Muscle layer of duodenum (tissue), 2 donors: ENCODE measurements around the gene LPP.

Source experiments
- H3K27ac ChIP-seq: one replicate; pipeline ENCODE4 v1.7.0; 2013; ENCODE audit warnings: mild to moderate bottlenecking, low read length
- H3K27me3 ChIP-seq: one replicate; pipeline ENCODE4 v1.7.0; 2013; ENCODE audit warnings: low read depth, mild to moderate bottlenecking, control low read depth, low read length
- H3K36me3 ChIP-seq, 2 donors: one replicate each; pipeline ENCODE4 v1.7.0; 2013; ENCODE audit warnings: low read length in 2 of 2, control low read depth in 1 of 2, mild to moderate bottlenecking in 1 of 2; ENCODE audit not compliant: insufficient read depth in 2 of 2, control insufficient read depth in 1 of 2
- H3K4me1 ChIP-seq, 2 donors: one replicate each; pipeline ENCODE4 v1.7.0; 2013; ENCODE audit warnings: low read length in 2 of 2, mild to moderate bottlenecking in 2 of 2, control low read depth in 1 of 2, moderate library complexity in 1 of 2; ENCODE audit not compliant: insufficient read depth in 2 of 2, control insufficient read depth in 1 of 2
- H3K4me3 ChIP-seq, 2 donors: one replicate each; pipeline ENCODE4 v1.7.0; 2013; ENCODE audit warnings: low read length in 2 of 2, low read depth in 1 of 2, mild to moderate bottlenecking in 1 of 2
- H3K9me3 ChIP-seq, 2 donors: one replicate each; pipeline ENCODE4 v1.7.0; 2013; ENCODE audit warnings: low read length in 2 of 2, control low read depth in 1 of 2, mild to moderate bottlenecking in 1 of 2; ENCODE audit not compliant: control insufficient read depth in 1 of 2
- donor health status: healthy.

The LPP gene

DNA sequence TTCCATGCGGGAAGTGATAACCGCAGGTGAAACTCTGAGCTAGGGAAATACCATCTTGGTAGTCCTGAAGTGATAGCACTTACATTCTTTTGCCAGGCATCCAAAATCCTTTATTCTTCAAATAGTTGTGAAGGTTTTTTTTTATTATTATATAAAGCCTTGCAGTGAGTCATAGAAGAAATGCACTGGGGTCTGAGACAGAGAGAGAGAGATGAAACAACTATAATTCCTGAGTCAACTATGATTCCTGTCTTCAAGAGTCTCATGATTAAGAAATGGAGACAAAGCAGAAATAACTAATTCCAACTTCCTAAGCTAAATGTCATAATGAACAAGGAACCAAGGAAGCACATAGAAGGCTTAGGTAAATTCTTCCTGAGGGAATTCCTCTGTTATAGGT, 495.6 kb downstream of the LPP start:
- Histone ChIP-seq H3K27ac (peak overlapping the region; percentile 16), H3K36me3 (no peaks in the 10 kb centered on the region), H3K27me3 (no peaks in the 10 kb centered on the region), H3K4me1 (peaks cover 0 to 13% of the 10 kb centered on the region in 2 donors), H3K4me3 (no peak overlapping the region), H3K9me3 (no peaks in the 10 kb centered on the region)

DNA sequence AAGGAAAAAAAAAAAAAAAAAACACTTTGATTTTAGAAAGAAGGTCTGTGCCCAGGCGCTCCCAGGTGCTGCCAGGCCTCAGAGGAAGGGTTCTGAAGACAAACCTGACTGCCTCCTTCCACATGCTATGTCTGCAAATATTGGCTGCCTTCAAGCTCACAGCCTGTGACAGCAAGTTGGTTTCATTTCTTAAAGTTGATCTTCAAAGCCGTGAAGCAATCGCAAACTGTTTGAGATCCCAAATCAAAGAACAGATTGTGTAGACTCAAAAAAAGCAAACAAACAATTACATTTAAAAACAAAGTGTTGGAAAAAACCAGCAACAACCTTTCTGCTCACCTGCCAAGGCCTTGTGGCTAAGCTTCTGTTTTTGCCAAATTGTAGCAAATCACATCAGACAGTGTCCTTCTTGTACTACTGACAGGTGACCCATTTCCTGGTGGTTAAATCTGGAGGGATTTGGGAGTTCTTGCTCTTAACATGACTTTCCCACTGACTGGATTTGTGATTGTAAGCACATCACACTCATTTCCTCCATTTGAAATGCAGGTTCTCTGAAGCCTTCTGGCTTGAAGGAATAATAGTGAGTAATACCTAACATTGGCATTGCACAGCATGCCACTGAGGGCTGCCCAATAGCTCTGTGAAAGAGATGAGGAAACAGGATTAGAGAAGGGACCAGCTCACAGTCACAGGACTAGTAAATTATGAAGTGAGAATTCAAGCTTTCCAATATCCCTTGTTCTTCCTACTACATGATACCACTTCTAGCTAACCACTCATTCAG, 502.4 kb downstream of the LPP start:
- no peaks in the 10 kb centered on the region for H3K9me3 ChIP-seq
- no peak overlapping the region for H3K27ac ChIP-seq
- no peaks in the 10 kb centered on the region for H3K27me3 ChIP-seq
- H3K4me1 ChIP-seq: no peaks in the 10 kb centered on the region
- H3K36me3 ChIP-seq: no peaks in the 10 kb centered on the region
- H3K4me3 ChIP-seq: no peak overlapping the region

DNA sequence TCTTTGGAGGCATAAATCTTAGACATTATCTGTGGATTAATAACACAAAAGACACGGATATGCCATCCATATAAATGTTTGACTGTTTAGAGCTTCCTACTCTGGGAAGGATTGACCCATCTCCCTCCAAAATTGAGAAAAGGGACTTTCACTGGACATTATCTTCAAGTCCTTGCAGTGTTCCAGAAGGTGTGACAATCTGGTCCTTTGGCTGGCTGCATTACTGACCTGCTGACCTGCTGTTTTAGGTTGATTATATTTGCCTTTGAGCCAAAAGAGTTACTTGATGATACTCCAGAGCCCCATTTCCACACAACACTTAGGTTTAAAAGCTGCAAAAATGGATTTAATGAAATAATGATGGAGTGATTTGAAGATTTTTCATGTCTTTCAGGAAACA, 504.6 kb downstream of the LPP start:
- Histone ChIP-seq H3K9me3 (no peaks in the 10 kb centered on the region), H3K36me3 (no peaks in the 10 kb centered on the region), H3K27ac (no peak overlapping the region), H3K4me1 (peaks cover 0 to 12% of the 10 kb centered on the region in 2 donors), H3K27me3 (no peaks in the 10 kb centered on the region), H3K4me3 (no peak overlapping the region)

DNA sequence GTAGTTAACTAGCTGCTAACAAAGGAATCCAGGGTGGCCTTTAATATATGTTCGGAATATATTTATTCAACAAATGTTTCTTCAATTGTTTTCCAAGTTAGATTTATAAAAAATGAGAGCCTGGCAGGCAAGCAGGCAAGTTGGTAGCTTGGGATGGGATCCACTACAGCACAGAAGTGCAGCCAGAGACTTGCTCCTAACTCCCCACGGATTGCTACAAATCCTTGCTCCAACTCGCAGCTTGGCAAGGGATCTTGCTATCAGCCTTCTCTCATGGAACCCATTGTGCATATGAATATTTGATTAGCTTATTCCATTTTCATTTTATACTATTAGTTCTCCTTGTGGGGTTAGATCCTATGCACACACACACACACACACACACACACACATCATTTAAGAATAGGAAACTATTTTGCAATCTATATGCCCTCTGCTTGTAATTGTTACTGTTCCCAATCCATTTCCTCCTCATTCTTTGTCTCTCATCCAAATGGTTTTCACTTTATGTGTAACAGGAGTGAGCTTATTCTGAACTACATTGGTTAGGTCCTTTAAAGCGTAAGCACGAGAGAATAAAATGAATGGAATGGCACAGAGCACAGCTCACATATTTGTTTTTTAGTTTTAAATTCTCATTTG, 505.6 kb downstream of the LPP start:
- H3K4me1 ChIP-seq: peaks cover 0 to 12% of the 10 kb centered on the region in 2 donors
- no peak overlapping the region for H3K4me3 ChIP-seq
- no peaks in the 10 kb centered on the region for H3K36me3 ChIP-seq
- no peak overlapping the region for H3K27ac ChIP-seq
- H3K27me3 ChIP-seq: no peaks in the 10 kb centered on the region
- H3K9me3 ChIP-seq: no peaks in the 10 kb centered on the region

DNA sequence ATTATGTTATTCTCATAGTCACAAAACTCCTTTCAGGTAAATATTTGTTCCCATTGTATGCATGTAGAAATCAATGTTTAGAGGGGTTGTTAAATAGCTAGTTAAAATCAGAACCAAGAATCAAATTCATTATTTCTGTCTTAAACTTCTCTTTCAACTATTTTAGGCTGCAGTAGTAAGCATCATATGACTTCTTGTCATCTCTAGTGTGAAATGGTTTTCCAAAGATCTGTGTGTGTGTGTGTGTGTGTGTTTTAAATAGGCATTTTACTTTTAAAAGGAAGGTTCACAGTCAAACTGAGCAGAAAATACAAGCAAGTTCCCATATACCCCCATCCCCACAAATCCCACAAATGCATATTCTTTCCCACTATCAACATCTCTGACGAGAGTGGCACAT, 506.5 kb downstream of the LPP start:
- H3K27ac ChIP-seq: no peak overlapping the region
- H3K36me3 ChIP-seq: no peaks in the 10 kb centered on the region
- no peaks in the 10 kb centered on the region for H3K9me3 ChIP-seq
- no peak overlapping the region for H3K4me3 ChIP-seq
- H3K27me3 ChIP-seq: no peaks in the 10 kb centered on the region
- peaks cover 0 to 12% of the 10 kb centered on the region in 2 donors for H3K4me1 ChIP-seq

DNA sequence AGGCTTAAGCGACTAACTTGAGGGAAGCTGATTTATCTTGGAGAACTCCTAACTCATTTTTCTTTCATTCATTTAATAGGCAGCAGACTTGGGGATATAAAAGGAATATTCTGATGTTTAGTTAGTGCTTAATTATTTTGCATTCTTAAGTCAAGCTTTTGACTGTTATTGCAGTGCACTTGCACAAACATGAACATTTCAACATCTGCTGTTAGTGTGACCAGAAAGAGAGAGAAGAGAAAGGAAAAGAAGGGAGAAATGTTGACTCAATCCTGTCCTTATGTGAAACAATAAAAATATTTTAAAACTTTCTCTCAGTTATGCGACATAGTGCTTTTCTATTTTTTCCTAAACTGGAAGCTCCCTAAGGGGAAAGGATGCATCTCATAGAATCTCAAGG, 507.8 kb downstream of the LPP start:
- Histone ChIP-seq H3K36me3 (no peaks in the 10 kb centered on the region), H3K4me1 (peaks cover 0 to 12% of the 10 kb centered on the region in 2 donors), H3K9me3 (no peaks in the 10 kb centered on the region), H3K4me3 (no peak overlapping the region), H3K27me3 (no peaks in the 10 kb centered on the region), H3K27ac (no peak overlapping the region)

DNA sequence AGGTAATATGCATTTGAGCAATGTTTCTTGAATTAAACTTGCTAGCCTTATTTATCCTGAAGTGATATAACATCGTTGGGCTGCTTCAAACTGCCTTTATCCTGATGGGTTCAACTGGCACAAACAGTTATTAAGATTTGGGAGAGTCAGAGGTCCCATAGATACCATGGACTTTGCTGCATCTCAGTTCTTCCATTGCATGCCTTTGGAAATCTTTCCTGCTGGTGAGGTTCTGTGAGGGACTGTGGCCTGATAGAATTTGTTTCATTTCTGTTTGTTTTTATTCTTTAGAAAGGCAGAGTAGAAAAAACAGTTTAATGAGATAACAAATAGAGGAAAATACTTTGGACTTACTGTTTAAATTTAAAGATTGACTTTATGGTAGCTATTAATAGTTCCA, 508.3 kb downstream of the LPP start:
- peaks cover 0 to 12% of the 10 kb centered on the region in 2 donors for H3K4me1 ChIP-seq
- no peak overlapping the region for H3K27ac ChIP-seq

DNA sequence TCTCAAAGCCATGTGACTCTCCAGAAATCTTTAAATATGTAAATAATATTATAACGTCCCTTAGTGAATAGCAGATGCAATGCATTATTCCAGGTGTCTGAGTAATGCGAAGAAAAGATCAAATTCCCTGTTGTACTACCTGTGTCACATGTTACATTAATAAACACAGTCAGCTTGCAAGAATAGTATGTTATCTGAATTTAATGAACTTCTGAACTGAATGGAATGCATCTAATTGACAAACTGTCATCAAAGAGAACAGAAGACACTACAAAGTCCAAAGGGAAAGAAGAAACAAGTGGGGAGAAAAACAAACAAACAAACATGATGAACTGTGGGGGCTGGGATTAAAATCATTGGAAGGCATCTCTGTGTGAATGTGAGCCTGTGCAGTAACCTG, 508.8 kb downstream of the LPP start:
- Histone ChIP-seq H3K9me3 (no peaks in the 10 kb centered on the region), H3K4me3 (no peak overlapping the region), H3K27me3 (no peaks in the 10 kb centered on the region), H3K36me3 (no peaks in the 10 kb centered on the region), H3K27ac (no peak overlapping the region), H3K4me1 (peaks cover 0 to 12% of the 10 kb centered on the region in 2 donors)

More for the DNA sequence above, 508.3 kb downstream of the LPP start:
- no peaks in the 10 kb centered on the region for H3K27me3 ChIP-seq
- H3K4me3 ChIP-seq: no peak overlapping the region
- H3K36me3 ChIP-seq: no peaks in the 10 kb centered on the region
- no peaks in the 10 kb centered on the region for H3K9me3 ChIP-seq

DNA sequence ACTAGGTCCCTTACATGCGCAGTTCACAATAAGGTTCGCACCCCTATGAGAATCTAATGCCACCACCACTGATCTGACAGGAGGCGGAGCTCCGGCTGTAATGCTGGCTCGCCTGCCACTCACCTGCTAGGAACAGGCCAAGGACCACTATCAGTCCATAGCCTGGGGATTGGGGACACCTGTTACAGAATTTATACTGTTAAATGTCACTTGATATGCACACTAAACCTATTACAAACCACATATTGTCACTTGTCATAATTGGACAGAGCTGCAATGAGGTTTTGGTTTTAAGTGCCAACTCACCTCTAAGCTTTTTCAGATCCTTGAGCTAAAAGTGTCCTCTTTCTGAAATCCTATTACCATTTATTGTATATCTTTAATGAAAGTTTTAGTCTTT, 509.9 kb downstream of the LPP start:
- Histone ChIP-seq H3K9me3 (no peaks in the 10 kb centered on the region), H3K36me3 (no peaks in the 10 kb centered on the region), H3K27ac (no peak overlapping the region), H3K4me1 (peaks cover 0 to 12% of the 10 kb centered on the region in 2 donors), H3K27me3 (no peaks in the 10 kb centered on the region), H3K4me3 (no peak overlapping the region)

DNA sequence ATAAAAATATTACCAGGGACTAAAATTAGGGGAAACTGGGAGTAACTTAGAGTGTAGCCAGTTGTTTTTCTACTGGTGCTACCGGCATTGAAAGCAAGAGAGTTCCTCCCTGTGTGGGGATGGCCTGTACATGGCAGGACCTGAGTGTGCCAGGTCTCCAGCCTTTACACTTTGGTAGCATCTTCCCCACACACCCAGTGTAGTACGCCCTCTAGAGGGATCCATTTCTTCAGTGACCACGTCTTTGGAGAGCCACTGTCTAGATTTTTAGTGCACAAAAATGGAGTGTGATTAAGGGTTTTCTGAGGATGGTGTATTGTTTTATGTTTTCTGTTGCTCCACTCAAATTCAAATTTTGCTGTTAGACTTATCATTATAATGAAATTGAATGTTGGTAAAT, 510.8 kb downstream of the LPP start:
- H3K9me3 ChIP-seq: no peaks in the 10 kb centered on the region
- H3K27me3 ChIP-seq: no peaks in the 10 kb centered on the region
- H3K27ac ChIP-seq: no peak overlapping the region
- H3K4me3 ChIP-seq: no peak overlapping the region
- no peaks in the 10 kb centered on the region for H3K36me3 ChIP-seq
- peaks cover 0 to 12% of the 10 kb centered on the region in 2 donors for H3K4me1 ChIP-seq

DNA sequence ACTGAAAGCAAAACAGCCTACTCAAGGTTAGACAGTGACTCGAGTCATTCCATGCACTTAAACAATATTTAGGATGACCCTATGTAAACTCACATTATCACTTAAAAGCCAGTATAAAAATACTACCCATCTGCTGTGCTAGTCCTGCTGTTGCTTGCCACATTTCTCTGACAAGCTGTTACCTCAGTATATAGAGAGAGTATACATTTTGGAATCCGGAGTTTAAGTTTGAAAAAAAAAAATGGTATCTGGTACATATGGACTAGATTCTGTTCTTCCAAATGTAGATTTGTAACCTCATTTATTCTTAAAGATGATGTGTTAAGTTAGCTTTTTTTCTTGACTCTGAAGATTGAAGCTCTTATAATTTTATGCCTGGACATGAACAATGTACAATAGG, 514.0 kb downstream of the LPP start:
- Histone ChIP-seq H3K9me3 (no peaks in the 10 kb centered on the region), H3K4me1 (peaks cover 0 to 11% of the 10 kb centered on the region in 2 donors), H3K27me3 (no peaks in the 10 kb centered on the region), H3K36me3 (no peaks in the 10 kb centered on the region), H3K4me3 (no peak overlapping the region), H3K27ac (no peak overlapping the region)
